ENCODE results near the gene MAPRE3.

MAPRE3 gene

GRCh38 chr2:27014771-27015433 lies 44.5 kb downstream of the MAPRE3 start:
- no peak for DNase-seq (ENCODE audit: low read depth)

- DNase-seq (ENCODE audit: low read depth) = peak; percentile 62
Measured at GRCh38 chr2:27016801-27017325, 46.4 kb downstream of the MAPRE3 start.

- DNase-seq (ENCODE audit: low read depth) = no peak
Measured at GRCh38 chr2:27018142-27018541, 47.7 kb downstream of the MAPRE3 start.

- no peak for DNase-seq (ENCODE audit: low read depth)
Measured at GRCh38 chr2:27019459-27019858, 49.0 kb downstream of the MAPRE3 start.

GRCh38 chr2:27019931-27020855 lies 49.8 kb downstream of the MAPRE3 start:
- DNase-seq (ENCODE audit: low read depth) = peak; percentile 81

- DNase-seq (ENCODE audit: low read depth) = peak; percentile 59
Measured at GRCh38 chr2:27021253-27022049, 51.0 kb downstream of the MAPRE3 start.

- DNase-seq (ENCODE audit: low read depth) = no peak
Measured at GRCh38 chr2:27023740-27024139, 53.3 kb downstream of the MAPRE3 start.

- DNase-seq (ENCODE audit: low read depth) = no peak
Measured at GRCh38 chr2:27024188-27024587, 53.8 kb downstream of the MAPRE3 start.

- no peak for DNase-seq (ENCODE audit: low read depth)
Measured at GRCh38 chr2:27024812-27025211, 54.4 kb downstream of the MAPRE3 start.

- DNase-seq (ENCODE audit: low read depth) = no peak
Measured at GRCh38 chr2:27025281-27025800, 54.9 kb downstream of the MAPRE3 start.

- no peak for DNase-seq (ENCODE audit: low read depth)
Measured at GRCh38 chr2:27025861-27026851, 55.7 kb downstream of the MAPRE3 start.

- DNase-seq (ENCODE audit: low read depth) = no peak
Measured at GRCh38 chr2:27027211-27027651, 56.8 kb downstream of the MAPRE3 start.

GRCh38 chr2:27029051-27029450 lies 58.6 kb downstream of the MAPRE3 start:
- DNase-seq (ENCODE audit: low read depth) = no peak

GRCh38 chr2:27032495-27033252 lies 62.2 kb downstream of the MAPRE3 start, which contains the start of gene TMEM214:
TMEM214 (plus strand) TSS chr2:27032965; CDS start chr2:27033016, 51 bp downstream.
- peak; percentile 82 for DNase-seq (ENCODE audit: low read depth)

- DNase-seq (ENCODE audit: low read depth) = no peak
Measured at GRCh38 chr2:27033253-27033852, 62.9 kb downstream of the MAPRE3 start.

- DNase-seq (ENCODE audit: low read depth) = no peak
Measured at GRCh38 chr2:27038012-27038411, 67.6 kb downstream of the MAPRE3 start.

- DNase-seq (ENCODE audit: low read depth) = no peak
Measured at GRCh38 chr2:27038631-27039339, 68.3 kb downstream of the MAPRE3 start.

- DNase-seq (ENCODE audit: low read depth) = no peak
Measured at GRCh38 chr2:27039426-27039825, 69.0 kb downstream of the MAPRE3 start.

- DNase-seq (ENCODE audit: low read depth) = no peak
Measured at GRCh38 chr2:27039871-27040270, 69.4 kb downstream of the MAPRE3 start.

Data from amniotic epithelial cell (primary cell).